IPS-20b (cell line): ENCODE results near the gene KRT38.

Experiments
- H3K27ac ChIP-seq: one replicate; pipeline ENCODE4 v1.5.1; 2013; ENCODE audit warnings: low read length
- H3K27me3 ChIP-seq: 2 replicates; pipeline ENCODE4 v1.6.1; 2013; ENCODE audit warnings: mild to moderate bottlenecking, low read length, inconsistent platforms; ENCODE audit not compliant: insufficient read depth
- H3K36me3 ChIP-seq: 2 replicates; pipeline ENCODE4 v1.6.1; 2013; ENCODE audit warnings: low read depth, mild to moderate bottlenecking, inconsistent platforms, low read length, moderate library complexity; ENCODE audit not compliant: insufficient read depth
- H3K4me1 ChIP-seq: 2 replicates; pipeline ENCODE4 v1.6.1; 2013; ENCODE audit warnings: mild to moderate bottlenecking, control low read depth, inconsistent platforms, low read length, moderate library complexity; ENCODE audit not compliant: insufficient read depth
- H3K4me3 ChIP-seq: 2 replicates; pipeline ENCODE4 v1.5.1; 2013; ENCODE audit warnings: mild to moderate bottlenecking, low read length, inconsistent platforms
- H3K9ac ChIP-seq: 2 replicates; pipeline ENCODE4 v1.6.1; 2013; ENCODE audit warnings: low read depth, mild to moderate bottlenecking, inconsistent platforms, low read length, moderate library complexity
- H3K9me3 ChIP-seq: 2 replicates; pipeline ENCODE4 v1.6.1; 2013; ENCODE audit warnings: mild to moderate bottlenecking, low read depth, low read length, inconsistent platforms; ENCODE audit not compliant: insufficient read depth

The KRT38 gene

GRCh38 chr17:41455236-41455635 is 14.5 kb upstream of the KRT38 start:
- H3K27me3 ChIP-seq = no peaks in the 10 kb centered on the region
- H3K9me3 ChIP-seq = no peaks in the 10 kb centered on the region; the same call in 1 of the 2 replicates
- no peaks in the 10 kb centered on the region for H3K36me3 ChIP-seq

GRCh38 chr17:41453066-41453465 is 12.3 kb upstream of the KRT38 start:
- Histone ChIP-seq H3K9ac (no peak overlapping the region), H3K27ac (no peak overlapping the region), H3K27me3 (no peaks in the 10 kb centered on the region), H3K4me3 (no peak overlapping the region), H3K4me1 (no peaks in the 10 kb centered on the region), H3K36me3 (no peaks in the 10 kb centered on the region), H3K9me3 (no peaks in the 10 kb centered on the region; the same call in 1 of the 2 replicates)

More at GRCh38 chr17:41455236-41455635, 14.5 kb upstream of the KRT38 start:
- Histone ChIP-seq H3K27ac (no peak overlapping the region), H3K9ac (no peak overlapping the region), H3K4me3 (no peak overlapping the region), H3K4me1 (no peaks in the 10 kb centered on the region)

- no peak overlapping the region for H3K4me3 ChIP-seq
- H3K9ac ChIP-seq = no peak overlapping the region
- no peaks in the 10 kb centered on the region for H3K27me3 ChIP-seq
- no peaks in the 10 kb centered on the region for H3K36me3 ChIP-seq
- H3K9me3 ChIP-seq = no peaks in the 10 kb centered on the region; the same call in 1 of the 2 replicates
- H3K27ac ChIP-seq = no peak overlapping the region
- no peaks in the 10 kb centered on the region for H3K4me1 ChIP-seq
Observed at GRCh38 chr17:41452281-41452680, 11.5 kb upstream of the KRT38 start.

GRCh38 chr17:41451154-41451728 is 10.5 kb upstream of the KRT38 start:
- Histone ChIP-seq H3K9ac (no peak overlapping the region), H3K27ac (no peak overlapping the region), H3K4me3 (no peak overlapping the region), H3K27me3 (no peaks in the 10 kb centered on the region), H3K36me3 (no peaks in the 10 kb centered on the region), H3K4me1 (no peaks in the 10 kb centered on the region), H3K9me3 (no peaks in the 10 kb centered on the region; the same call in 1 of the 2 replicates)

DNA sequence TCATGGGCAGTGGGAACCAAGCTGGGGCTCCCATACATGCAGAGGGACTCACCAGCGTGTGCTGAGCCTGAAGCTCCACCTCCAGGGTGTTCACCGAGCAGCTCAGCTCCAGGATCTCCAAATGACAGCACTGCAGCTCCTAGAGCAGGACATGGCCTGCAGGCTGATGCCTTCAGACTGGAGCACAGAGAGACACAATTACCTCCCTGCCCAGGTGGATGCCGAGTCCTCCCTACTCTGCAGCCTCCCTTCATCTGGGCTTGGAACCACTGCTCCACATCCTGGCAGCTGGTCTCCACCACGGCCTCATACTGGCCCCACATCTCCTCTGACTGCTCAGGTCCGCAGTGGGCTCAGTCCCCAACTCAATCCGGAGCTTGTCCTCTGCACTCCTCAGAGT is 8.2 kb upstream of the KRT38 start:
- Histone ChIP-seq H3K4me3 (no peak overlapping the region), H3K36me3 (no peaks in the 10 kb centered on the region), H3K9me3 (no peaks in the 10 kb centered on the region; the same call in 1 of the 2 replicates), H3K27me3 (no peaks in the 10 kb centered on the region), H3K27ac (no peak overlapping the region), H3K4me1 (no peaks in the 10 kb centered on the region), H3K9ac (no peak overlapping the region)

GRCh38 chr17:41448506-41448905 is 7.7 kb upstream of the KRT38 start:
- Histone ChIP-seq H3K27ac (no peak overlapping the region), H3K36me3 (no peaks in the 10 kb centered on the region), H3K9me3 (no peaks in the 10 kb centered on the region; the same call in 1 of the 2 replicates), H3K9ac (no peak overlapping the region), H3K4me1 (no peaks in the 10 kb centered on the region), H3K27me3 (no peaks in the 10 kb centered on the region), H3K4me3 (no peak overlapping the region)

GRCh38 chr17:41446806-41447205 is 6.0 kb upstream of the KRT38 start:
- Histone ChIP-seq H3K9ac (no peak overlapping the region), H3K27me3 (no peaks in the 10 kb centered on the region), H3K36me3 (no peaks in the 10 kb centered on the region)

GRCh38 chr17:41444640-41445039 is 3.9 kb upstream of the KRT38 start:
- Histone ChIP-seq H3K9ac (no peak overlapping the region), H3K4me1 (no peaks in the 10 kb centered on the region), H3K9me3 (no peaks in the 10 kb centered on the region), H3K4me3 (no peak overlapping the region), H3K27ac (no peak overlapping the region), H3K36me3 (no peaks in the 10 kb centered on the region), H3K27me3 (no peaks in the 10 kb centered on the region)

More at GRCh38 chr17:41446806-41447205, 6.0 kb upstream of the KRT38 start:
- Histone ChIP-seq H3K27ac (no peak overlapping the region), H3K4me3 (no peak overlapping the region), H3K4me1 (no peaks in the 10 kb centered on the region), H3K9me3 (no peaks in the 10 kb centered on the region; the same call in 1 of the 2 replicates)

GRCh38 chr17:41444186-41444585 is 3.4 kb upstream of the KRT38 start:
- H3K27ac ChIP-seq = no peak overlapping the region
- no peaks in the 10 kb centered on the region for H3K4me1 ChIP-seq
- H3K9ac ChIP-seq = no peak overlapping the region
- H3K9me3 ChIP-seq = no peaks in the 10 kb centered on the region
- no peak overlapping the region for H3K4me3 ChIP-seq
- no peaks in the 10 kb centered on the region for H3K27me3 ChIP-seq
- no peaks in the 10 kb centered on the region for H3K36me3 ChIP-seq

GRCh38 chr17:41442739-41443138 is 2.0 kb upstream of the KRT38 start:
- no peaks in the 10 kb centered on the region for H3K27me3 ChIP-seq
- no peak overlapping the region for H3K4me3 ChIP-seq
- H3K4me1 ChIP-seq = no peaks in the 10 kb centered on the region
- no peaks in the 10 kb centered on the region for H3K36me3 ChIP-seq
- H3K9me3 ChIP-seq = no peaks in the 10 kb centered on the region
- H3K9ac ChIP-seq = no peak overlapping the region
- H3K27ac ChIP-seq = no peak overlapping the region

GRCh38 chr17:41439375-41439774 is 1.4 kb downstream of the KRT38 start:
- H3K4me1 ChIP-seq = no peaks in the 10 kb centered on the region
- H3K9me3 ChIP-seq = no peaks in the 10 kb centered on the region
- no peak overlapping the region for H3K9ac ChIP-seq
- H3K36me3 ChIP-seq = no peaks in the 10 kb centered on the region
- no peak overlapping the region for H3K4me3 ChIP-seq
- H3K27me3 ChIP-seq = no peaks in the 10 kb centered on the region
- no peak overlapping the region for H3K27ac ChIP-seq

- no peak overlapping the region for H3K4me3 ChIP-seq
- H3K36me3 ChIP-seq = no peaks in the 10 kb centered on the region
- no peaks in the 10 kb centered on the region for H3K4me1 ChIP-seq
- no peaks in the 10 kb centered on the region for H3K9me3 ChIP-seq
- H3K9ac ChIP-seq = no peak overlapping the region
- no peaks in the 10 kb centered on the region for H3K27me3 ChIP-seq
- no peak overlapping the region for H3K27ac ChIP-seq
Observed at GRCh38 chr17:41437769-41438168, 3.0 kb downstream of the KRT38 start.
